Measurements from ENCODE around the gene PHYKPL.

DNA sequence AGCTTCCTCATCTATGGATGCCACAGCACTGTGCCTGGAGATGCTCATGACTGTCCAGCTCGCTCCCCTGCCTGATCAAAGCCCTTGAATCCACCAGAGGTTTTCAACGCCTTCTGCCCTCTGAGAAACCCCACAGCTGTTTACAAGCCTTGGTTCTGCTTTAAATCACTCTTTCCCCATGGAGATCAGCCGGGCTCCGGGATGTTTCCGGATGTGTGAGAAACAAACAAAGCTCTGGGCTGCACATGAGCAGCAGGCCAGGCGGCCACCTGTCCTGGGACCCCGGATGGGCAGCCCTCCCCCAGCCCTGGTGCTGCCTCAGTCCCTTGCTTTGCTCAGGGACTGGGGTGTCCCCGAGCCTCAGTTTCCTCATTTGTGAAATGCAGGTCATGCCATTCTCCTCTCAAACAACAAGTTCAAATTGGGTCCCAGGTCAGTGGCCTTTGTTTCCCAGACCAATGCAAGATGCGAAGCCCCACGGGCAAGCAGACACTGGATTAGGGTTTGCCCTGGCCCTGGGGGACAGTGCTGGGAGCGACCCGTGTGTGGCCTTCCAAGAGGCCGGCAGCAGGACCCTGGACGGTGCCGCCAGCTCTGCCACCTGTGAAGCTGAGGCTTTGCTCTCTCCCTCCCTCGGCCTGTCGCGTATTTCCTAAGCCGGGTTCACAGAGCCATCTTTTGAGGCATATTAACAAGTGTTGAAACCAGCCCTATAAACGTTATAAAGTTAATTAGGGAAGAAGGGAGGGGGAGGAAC, 42.4 kb upstream of the PHYKPL start:
- TF ChIP-seq, protein P1, sequence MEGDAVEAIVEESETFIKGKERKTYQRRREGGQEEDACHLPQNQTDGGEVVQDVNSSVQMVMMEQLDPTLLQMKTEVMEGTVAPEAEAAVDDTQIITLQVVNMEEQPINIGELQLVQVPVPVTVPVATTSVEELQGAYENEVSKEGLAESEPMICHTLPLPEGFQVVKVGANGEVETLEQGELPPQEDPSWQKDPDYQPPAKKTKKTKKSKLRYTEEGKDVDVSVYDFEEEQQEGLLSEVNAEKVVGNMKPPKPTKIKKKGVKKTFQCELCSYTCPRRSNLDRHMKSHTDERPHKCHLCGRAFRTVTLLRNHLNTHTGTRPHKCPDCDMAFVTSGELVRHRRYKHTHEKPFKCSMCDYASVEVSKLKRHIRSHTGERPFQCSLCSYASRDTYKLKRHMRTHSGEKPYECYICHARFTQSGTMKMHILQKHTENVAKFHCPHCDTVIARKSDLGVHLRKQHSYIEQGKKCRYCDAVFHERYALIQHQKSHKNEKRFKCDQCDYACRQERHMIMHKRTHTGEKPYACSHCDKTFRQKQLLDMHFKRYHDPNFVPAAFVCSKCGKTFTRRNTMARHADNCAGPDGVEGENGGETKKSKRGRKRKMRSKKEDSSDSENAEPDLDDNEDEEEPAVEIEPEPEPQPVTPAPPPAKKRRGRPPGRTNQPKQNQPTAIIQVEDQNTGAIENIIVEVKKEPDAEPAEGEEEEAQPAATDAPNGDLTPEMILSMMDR (IDR thresholded peaks at IDR 0.05), result no peak
- TF ChIP-seq POLR2AphosphoS5 (IDR thresholded peaks at IDR 0.05; ENCODE audit: insufficient read depth in 1 of 2, low read depth in 1 of 2), result no peak
